NCI-H226 (cell line): Measurements from ENCODE around the gene RNASET2.

Source experiments
- DNase-seq: peaks from one replicate; pipeline ENCODE4 v3.0.0-alpha.2; 2015

The RNASET2 gene, protein sequence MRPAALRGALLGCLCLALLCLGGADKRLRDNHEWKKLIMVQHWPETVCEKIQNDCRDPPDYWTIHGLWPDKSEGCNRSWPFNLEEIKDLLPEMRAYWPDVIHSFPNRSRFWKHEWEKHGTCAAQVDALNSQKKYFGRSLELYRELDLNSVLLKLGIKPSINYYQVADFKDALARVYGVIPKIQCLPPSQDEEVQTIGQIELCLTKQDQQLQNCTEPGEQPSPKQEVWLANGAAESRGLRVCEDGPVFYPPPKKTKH

DNA sequence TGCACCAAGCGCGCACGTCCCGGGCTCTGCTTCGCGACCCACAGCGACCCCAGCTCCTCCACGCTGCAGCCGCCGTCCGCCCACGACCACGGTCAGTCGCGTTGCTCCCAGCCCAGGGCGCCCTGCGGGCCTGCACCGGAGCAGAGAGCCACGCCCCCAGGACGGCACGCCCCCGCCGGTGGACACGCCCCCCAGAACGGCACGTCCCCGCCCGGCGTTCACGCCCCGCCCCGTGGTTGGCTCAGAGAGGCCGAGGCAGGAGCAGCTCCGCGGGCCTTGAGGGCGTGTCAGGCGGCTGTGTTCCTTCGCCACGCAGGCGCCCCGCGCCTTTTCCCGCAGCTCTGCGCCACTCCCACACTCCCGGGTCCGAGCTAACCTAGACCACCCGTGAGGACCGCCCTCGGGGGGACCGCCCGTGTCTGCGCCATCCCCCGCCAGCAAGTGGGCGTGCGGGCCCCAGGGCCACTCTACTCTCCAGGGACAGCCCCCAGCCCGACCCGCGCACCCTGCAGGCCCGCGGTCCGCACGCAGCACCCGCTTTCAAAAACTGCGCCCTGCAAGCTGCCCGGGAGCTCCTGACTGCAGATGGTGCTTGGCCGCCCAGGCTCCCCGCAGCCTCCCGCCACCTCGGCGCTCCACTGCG, at the start of gene RNASET2:
Gene RNASET2, minus strand, starts transcription at position 107 of the 643 bp plus-strand sequence. CDS start 368 bp downstream, outside the sequence.
- peak; percentile 84 for DNase-seq

DNA sequence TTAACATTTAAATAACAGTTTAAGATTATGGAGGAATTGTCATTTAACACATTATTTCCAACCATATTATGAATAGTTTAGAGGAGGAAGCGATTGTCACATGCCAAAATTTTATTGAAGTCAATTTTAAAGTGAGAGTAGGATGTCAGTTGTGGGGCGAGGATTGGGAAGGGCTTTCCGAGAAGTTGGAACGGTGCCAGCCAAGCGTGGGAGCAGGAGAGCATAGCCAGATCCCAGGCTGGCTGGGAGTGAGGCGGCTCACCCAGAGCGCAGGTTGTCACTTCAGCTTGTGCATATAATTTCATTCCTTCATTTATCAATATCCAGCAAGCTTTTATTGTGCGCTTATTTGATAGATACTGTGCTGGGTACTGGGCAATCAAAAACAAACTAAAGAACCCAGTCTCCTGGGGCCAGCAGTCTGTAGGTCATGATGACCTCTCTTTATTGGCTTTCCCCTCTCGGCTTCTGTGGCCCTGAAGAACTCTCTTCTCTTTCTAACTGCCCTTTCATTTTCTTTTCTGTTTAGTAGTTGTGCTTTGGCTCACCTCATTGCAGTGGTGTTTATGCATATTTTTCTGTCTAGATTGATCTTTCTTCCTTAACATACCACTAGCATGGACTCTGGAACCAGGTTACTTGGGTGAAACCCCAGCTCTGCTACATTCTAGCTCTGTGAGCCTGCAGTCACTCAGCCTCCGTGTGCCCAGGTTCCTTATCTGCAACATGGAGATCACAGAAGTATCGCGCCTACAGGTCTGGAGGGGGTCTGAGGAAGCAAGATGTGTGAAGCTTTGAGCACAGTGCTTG, 49.2 kb upstream of the RNASET2 start:
- DNase-seq: no peak

DNA sequence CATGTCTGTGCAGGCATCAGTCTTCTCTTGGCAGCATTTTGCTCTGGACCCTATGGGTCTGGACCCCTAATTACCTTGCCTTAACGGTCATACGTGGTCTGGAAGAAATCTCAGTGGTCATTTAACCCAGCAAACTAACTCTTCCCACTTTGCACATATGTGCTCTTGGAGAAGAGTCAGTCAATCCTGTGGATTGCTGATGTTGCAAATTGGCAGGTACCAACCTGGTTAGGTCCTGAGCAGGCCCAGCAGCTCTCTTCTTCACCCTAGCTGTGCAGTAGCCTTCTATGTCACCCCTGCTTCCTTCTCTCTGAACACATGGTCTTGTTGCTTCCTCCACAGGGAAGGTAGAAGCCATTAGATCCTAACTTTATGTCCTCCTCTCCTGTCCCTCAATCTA, 44.4 kb upstream of the RNASET2 start:
- no peak for DNase-seq

DNA sequence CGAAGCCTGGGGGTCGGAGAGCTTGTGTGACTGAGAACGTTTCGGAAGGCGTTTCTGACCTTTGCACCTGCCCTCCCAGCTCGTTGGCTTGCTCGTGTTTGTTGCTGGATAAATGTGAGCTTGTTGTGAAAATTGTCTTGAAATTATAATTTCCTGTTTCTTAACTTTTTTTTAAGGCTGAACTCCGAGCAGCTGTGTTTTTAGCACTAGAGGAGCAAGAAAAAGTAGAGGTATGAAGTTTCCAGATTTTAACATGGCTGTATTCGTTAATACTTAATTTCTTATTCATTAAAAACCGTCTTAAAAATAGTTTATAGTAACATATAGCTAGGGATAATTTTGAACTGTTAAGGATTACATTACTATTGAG, 43.5 kb upstream of the RNASET2 start:
- no peak for DNase-seq

DNA sequence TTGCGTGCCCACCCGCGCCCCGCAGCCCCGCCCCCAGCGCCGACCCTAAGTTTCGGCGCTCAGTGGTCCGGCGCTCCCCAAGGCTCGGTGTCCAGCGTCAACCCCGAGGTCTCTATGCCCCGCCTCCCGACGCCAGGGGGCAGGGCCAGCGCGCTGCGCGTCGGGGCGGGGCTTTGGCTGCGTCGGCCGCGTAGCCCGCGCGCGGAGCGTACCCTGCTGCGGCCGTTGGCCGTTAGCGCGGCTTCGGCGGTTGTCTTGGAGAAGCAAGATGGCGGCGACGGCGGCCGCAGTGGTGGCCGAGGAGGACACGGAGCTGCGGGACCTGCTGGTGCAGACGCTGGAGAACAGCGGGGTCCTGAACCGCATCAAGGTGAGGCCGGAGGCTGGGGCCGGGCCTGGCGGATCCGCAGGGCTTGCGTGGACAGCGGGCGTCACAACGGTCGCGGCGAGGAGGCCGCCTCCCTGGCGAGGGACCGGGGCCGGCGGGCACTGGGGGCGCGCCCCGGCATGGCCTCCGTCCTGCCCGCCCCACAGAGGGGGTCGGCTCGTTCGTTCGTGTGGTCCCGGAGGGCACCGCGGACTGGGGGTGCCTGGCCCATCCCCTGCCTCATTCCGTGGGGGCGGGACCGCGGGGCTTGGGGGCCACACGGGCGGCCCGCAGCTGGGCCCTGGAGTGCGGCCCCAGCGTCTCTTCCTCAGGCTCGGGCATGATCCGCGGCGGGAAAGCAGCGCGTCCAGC, 43.0 kb upstream of the RNASET2 start, which contains the start of gene CEP43:
Gene CEP43, plus strand, starts transcription at position 253 of the 739 bp plus-strand sequence. Its CDS starts 16 bp downstream, at position 269.
- DNase-seq: no peak

DNA sequence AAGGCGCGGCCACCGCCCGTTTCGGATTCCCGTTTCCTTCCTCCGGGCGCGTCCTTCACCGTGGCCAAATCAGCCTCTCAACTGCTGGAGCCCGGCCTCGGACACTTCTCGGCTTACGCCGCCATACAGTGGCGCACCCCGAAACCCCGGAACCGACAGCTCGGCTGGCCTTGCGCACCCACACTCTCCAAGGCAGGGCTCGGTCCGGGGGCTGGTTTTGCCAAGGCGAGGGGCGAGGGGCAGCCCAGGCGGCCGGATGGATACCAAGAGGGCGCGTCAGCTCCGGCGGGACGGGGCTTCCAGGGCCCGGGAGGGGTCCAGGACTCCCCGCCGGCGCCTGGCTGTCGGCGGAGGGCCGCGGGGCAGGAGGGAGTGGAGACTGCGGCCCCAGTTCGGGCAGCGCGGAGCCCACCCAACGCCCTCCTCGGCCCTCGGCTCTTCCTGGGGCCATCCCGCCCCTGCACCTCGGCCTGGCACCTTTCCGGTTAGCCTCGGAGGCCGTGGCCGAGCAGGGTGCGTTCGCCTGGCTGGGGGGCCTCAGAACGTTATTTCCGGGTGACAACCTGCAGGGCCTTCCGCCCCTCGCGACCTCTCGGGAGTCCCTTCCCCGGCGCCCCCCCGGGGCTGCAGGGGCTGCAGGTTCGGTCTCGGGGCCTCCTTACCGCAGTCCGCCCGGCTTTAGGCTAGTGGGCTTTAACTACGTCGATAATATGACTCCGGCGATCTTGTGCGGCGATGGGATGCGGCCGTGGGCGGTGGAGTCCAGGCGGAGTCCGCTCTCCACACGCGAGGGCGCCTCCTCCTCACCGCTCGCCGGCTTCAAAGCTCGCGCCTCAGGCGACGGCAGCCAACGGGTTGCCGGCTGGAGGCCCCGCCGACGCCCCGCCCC, 42.1 kb upstream of the RNASET2 start:
- DNase-seq: peak; percentile 89

DNA sequence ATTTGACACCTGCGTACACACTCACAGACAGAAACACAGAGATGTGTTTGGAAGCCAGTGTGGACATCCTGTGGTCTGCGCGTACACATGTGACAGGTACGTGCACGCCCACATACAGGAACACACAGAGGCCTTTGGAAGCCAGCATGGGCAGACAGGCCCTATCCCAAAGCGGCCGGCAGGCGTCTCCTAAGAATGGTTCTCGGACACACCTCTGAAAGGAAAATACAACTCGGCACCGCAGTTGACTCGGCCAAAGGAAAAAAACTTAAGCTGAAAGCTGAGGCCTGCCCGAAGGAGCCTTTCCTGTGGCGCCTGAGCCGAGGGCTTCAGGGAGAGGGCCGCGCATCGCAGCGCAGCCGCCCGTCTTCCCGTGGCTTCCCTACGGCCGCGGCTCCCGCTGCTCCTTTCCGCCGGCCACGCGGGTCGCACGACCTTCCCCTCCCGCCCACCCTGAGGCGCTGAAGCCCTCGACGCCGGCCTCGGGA, 41.5 kb upstream of the RNASET2 start:
- peak; percentile 84 for DNase-seq

DNA sequence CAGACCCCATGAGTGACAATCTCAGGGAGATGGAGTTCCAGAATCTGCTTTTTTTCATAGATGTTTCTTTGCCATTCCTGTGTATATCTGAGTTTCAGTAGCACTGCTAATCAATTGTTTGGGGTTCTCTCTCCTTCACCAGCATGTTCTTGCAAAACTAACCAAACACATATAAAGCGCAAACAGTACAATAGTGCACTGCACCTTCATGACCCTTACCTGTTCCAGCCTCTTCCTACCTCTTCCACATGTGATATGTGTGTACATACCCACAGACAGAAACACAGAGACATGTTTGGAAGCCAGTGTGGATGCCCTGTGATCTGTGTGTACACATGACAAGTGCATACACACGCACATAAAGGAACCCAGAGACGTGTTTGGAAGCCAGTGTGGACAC, 41.0 kb upstream of the RNASET2 start:
- no peak for DNase-seq

DNA sequence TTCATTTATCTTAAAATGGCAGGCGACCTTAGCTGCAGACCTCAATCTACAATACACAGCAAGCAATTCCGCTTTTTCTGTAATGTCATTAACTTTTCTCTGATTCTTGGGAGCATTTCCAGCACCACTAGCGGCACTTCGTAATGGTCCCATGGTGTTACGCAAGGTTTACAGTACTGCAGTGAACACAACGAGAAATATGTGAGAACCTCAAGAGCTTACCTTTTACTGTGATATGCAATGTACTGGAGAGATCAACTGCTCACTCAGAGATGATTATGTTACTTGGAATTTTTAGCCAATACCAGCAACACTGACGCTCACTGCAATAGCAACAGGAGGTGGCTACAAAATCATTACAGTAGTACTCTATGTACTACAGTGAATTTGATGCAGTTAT, 40.1 kb upstream of the RNASET2 start:
- peak; percentile 75 for DNase-seq

DNA sequence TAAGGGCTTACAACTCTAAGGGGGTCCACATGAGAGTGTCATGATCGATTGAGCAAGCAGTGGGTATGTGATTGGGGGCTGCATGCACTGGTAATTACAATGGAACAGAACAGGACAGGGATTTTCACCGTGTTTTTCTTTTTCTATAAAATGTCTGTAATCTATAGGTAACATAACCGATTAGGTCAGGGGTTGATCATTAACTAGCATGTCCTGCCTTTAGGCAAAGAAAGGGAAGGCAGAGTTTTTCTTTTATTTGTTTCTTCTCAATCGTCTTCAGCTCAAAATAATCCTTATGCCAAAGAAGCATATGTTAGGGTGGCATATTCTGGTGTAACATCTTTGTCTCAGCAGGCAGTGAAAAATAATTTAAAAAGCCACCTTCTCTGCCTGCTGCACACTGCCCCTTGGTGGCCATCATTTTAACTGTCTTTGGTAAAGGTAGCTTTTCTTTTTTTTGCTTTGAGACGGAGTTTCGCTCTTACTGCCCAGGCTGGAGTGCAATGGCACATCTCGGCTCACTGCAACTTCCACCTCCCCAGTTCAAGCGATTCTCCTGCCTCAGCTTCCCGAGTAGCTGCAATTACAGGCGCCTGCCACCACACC, 33.2 kb upstream of the RNASET2 start:
- DNase-seq: no peak

DNA sequence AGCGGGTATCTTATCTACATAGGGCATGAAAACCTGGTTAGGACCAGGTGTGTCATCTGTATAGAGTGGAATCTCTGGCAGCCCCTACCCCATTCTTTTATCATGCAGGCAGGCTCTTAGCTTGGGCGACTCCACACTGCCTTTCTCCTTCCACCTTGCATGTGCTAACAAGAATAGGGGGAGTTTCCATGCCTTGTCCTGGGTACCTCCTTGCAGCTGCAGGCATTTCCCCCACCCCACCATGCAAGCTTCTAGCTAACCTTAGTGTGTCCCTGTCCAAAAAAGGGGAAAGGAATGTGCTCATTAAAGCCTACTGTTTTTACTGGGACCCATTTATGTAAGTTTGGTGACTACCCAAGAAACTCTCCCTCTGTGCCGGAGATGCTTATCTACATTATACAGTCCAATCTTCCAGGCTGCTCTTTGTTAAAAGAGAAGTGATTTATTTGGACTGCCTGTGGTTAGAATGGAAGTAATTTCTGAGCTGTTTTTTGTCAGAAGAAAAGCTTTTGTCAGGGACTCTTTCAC, 32.4 kb upstream of the RNASET2 start:
- DNase-seq: no peak

DNA sequence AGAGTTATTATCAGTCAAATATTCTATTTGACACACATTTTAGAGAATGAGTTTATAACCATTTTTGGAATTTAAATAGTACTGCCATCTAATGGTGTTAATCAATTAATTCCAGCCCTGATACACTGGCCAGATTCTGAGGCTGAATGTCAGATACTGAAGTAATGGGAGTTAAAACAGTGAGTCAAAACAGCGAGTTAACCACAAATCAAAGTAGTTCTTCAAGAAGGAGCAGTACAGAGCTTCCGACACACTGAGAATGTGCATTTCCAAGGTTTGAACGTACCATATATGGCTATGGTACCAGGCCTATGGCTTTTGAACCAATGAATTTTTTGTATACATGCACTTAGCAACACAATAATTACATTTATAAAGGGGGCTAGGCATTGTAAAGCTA, 31.6 kb upstream of the RNASET2 start:
- no peak for DNase-seq

DNA sequence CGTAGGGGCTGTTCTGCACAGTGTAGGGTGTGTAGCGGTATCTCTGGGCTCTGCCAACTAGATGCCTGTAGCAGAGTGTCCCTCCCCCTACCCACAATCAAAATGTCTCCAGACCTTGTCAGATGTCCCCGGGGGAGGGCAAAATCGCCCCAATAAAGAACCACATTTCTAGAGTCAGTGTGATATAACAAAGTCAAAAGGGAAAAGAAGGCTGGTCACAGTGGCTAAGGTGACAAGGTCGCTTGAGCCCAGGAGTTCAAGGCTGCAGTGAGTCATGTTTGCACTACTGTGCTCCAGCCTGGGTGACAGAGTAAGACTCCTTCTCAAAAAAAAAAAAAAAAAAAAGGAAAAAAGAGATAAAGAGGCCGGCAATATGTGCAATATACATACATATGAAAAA, 31.1 kb upstream of the RNASET2 start:
- DNase-seq: no peak

DNA sequence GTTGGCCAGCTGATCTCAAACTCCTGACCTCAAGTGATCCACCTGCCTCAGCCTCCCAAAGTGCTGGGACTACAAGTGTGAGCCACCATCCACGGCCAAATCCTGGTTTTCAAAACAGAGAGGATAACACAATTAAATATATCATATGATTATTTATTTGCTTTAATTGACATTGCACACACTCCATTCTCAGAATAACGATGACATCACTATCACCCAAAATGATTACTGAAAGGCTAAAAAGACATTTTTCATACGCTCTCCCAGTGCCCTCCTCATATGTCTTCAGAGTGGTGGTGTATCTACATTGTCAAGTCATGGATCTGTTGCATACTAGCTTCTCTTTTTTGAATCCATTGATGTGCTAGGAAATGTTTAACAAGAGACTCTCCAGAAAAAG, 24.4 kb upstream of the RNASET2 start:
- DNase-seq: no peak

DNA sequence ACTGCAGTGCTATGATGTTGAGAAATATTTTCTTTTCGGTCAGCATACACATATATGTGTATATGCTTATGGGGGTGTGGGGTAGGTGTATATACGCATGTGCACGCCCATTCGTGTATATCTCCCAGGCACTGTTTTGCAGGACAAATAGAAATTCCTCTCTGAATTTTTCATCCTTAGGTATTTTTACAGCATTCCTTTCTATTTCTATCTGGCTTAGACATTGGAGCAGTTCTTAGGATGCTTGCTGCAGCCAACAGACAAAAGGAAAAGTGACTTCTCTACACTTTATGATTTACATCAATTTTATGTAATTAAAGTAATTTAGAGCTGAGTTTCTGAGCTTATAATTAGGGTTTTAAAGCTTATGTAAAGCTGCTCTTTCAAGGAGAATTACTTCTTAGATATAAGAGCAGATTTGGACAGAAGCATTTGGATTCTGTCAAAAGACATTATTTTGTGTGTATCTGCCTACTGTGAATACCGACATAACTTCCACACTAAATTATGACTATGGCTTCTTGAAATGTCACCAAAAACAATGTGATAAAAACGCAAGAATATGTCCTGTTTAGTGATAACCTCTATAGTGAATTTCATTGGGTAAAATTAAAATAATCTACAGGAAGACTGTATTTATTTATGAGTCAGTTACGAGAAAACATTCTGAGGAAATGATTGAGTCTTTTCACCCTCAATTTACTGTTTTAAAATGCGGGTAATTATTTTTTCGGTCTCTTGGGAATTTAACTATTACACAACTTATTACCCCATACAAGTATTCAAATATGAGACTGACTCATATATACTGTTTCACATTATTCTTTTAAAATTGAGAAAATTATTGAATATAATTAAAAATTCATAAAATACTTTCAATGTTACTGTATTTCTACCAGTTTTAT, 21.5 kb upstream of the RNASET2 start:
- DNase-seq: no peak

DNA sequence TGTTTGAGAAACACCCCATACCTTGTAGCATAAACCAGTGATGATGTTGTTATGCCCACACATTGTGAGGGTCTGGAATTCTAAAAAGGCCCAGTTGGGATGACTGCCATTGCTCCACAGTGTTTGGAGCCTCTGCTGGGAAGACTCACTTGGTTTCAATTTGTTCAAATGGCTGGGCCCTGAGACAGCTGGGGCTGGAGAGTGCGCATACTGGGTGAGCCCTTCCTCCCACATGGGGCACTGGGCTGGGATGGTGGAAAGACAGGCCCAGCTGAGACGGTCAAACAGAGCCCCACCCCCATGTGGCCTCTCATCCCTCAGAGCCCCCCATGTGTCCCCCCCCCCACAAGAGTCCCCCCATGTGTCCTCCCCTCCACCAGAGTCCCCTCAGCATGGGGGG, 20.3 kb upstream of the RNASET2 start:
- DNase-seq: no peak

DNA sequence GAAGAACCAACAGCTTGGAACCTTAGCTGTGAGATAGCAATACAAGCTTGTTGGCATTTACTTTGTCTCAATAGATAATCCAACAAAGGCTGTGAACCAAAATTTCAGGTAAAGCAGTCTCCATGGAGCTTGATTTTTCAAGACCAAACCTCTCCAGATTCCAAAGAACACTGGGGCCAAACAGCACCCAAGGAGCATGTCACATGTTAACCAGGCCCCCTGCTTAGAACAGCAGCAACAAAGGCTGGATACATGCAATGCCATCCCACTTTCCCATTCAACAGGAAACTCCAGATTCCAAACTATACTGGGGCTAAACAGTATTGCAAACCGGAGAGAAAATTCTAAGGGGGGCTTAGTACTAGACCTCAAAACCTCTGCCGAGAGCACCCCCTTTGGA, 15.8 kb upstream of the RNASET2 start:
- no peak for DNase-seq

DNA sequence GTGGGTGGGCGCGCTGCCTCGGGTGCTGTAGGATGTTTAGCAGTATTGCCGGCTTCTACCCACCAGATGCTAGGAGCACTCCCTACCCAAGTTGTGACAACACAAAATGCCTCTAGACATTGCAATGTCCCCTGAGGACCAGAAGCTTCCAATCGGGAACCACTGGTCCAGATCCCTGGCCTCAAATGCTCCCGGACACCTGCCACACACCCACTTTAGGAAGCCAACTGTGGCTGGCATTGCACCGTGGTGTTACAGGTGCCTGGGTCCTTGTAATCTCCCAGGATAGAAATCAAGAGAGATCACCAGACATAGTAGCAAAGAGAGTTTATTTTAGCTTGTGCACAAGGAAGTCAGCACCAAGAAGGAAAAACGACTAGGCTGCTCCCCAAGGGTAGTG, 14.9 kb upstream of the RNASET2 start:
- DNase-seq: no peak

DNA sequence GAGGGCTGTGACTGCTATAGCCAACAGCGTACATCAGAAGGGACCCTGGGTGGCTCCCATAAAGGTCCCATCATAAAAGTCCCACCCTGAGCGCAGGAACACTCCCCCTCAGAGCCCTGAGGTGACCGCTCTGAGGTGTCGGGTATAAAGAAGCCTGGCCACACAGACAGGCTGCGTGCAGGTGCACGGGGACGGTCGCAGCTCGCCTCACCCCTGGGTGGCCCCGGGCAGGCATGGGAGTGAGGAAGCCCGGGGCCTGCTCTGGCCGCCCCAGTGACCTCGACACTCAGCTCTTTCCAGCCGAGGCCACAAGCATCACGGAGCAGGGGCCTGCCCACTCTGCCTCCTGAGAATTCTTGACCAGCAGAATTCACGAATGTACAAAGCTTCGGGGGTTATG, 14.4 kb upstream of the RNASET2 start:
- no peak for DNase-seq

DNA sequence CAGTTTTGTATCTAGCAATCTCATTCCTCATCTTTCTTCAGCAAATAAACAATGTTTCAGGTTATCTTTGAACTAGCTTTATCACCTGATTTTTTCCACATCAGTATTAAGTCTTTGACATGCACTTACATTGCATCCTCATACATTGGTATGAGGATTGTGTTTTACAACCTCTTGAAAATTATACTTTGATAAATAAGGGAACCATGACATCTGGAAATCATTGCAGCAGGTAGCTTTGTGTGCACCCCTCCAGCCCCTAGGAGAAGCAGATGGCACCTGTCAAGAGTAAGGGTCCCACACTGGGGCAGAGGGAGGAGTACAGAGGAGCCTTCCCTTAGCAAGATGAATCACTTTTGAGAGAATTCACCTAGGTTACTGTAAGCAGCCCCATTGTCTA, 13.7 kb upstream of the RNASET2 start:
- DNase-seq: no peak
